EH (cell line): ENCODE measurements around the gene NEK11.
"Not testable (repeated sequence)": the region's sequence is repeated elsewhere in the genome, so short reads cannot be mapped to it uniquely, and the experiment has no call there.

Experiments used
- DNase-seq: peaks from one replicate; pipeline ENCODE4 v3.0.0-alpha.2; 2015; ENCODE audit warnings: low read depth

The NEK11 gene

GRCh38 chr3:131357275-131357674 is 330.6 kb downstream of the NEK11 start:
- no peak for DNase-seq

GRCh38 chr3:131360191-131360755 is 333.6 kb downstream of the NEK11 start:
- DNase-seq = no peak

DNA sequence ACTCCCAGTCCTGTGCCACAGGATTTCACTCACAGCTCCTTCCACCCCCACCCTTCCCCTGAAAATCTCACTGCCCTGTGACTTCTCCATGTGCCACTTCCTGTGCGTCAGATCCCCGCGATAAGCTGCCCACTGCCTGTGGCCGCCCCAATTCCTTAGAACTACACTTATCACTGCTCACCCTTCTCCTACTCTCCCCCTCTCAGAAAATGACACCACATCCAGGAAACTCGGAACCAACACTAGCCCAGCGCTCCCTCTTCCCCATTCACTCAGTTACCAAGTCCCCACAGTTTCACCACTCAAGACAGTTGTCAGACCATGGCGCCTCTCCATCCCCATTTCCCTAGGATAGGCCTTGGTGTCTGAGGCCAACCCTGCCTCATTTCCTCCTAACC is 334.4 kb downstream of the NEK11 start:
- DNase-seq = not testable (repeated sequence)

GRCh38 chr3:131361464-131362421 is 335.1 kb downstream of the NEK11 start:
- no peak for DNase-seq

DNA sequence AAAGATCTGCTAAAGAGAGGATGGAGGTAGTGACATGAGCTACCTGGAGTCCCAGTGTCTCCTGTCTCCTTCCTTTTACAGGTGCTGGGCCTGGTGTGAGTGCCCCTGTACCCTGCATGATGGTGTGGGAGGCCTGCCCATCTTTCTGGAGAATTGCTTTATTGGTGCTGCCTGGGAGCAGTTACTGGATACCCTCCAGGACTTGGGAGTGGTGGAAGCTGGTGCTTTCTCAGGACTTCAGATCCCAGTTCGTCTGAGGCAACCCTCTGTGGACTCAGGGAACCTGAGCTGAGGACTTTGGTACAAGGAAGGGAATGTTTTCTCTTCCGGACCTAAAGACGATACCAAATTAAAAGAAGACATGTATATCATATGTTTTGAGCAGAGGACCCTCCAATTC is 336.6 kb downstream of the NEK11 start:
- no peak for DNase-seq

GRCh38 chr3:131370935-131371687 is 344.4 kb downstream of the NEK11 start:
- DNase-seq = no peak

- DNase-seq = no peak
Measured at GRCh38 chr3:131371688-131372066, 345.0 kb downstream of the NEK11 start.

DNA sequence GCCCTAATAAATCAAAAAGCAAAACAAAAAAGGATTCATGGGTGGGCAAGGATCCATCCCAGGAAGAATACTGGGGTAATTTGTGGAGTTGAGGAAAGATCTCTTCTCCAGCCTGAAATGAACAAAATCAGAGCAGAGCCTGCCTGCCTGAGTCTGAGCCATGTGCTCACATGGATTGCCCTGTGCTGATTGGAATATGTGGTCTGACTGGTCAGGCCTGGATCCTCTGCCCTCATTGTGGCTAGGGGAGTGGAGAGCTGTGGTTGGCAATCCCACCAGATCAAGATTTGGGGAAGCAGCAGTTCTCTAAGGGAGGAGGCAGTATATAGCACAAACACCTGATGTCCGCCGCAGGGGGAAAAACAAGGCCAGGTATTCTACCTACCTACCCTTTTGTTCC is 348.1 kb downstream of the NEK11 start:
- no peak for DNase-seq

DNA sequence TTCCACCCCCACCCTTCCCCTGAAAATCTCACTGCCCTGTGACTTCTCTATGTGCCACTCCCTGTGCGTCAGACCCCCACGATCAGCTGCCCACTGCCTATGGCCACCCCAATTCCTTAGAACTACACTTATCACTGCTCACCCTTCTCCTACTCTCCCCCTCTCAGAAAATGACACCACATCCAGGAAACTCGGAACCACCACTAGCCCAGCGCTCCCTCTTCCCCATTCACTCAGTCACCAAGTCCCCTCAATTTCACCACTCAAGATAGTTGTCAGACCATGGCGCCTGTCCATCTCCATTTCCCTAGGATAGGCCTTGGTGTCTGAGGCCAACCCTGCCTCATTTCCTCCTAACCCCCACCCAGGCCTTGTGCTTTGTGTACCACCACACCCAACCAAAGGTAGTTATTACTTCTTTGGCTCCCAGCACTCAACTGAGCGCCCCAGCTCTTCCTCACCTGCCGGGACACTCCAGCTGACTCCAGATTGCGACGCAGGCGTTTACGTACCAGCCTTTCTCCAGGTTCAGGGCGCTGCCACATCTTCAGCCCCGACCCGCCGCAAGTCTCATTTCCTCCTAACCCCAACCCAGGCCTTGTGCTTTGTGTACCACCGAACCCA is 354.3 kb downstream of the NEK11 start:
- not testable (repeated sequence) for DNase-seq

DNA sequence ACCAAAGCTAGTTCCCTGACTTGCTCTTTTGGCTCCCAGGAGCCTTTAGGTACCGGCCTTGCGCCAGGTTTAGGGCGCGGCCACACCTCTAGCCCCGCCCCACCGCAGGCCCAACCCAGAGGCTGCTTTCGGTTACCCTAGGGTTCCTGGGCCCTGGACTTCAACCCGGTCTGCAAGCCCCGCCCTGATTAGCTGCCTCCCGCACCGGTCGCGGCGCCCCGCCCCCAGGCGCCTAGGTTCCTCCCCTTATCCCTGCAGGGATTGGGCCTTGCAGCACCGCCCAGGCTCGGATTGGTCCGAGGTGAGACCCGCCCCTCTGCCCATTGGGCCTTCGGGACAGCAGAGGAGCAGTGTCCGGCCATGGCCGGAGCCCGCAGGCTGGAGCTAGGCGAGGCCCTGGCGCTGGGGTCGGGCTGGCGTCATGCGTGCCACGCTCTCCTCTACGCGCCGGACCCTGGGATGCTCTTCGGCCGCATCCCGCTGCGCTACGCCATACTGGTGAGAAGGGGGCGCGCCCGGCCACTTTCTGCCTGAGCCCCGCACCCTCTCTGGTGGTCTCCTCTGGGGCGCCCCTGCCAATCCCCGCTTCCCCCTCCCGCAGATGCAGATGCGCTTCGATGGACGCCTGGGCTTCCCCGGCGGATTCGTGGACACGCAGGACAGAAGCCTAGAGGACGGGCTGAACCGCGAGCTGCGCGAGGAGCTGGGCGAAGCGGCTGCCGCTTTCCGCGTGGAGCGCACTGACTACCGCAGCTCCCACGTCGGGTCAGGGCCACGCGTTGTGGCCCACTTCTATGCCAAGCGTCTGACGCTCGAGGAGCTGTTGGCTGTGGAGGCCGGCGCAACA is 355.0 kb downstream of the NEK11 start, which contains the start of gene NUDT16:
Gene NUDT16 (plus strand): TSS at position 330 of the 847 bp plus-strand sequence. CDS start 31 bp downstream, at position 361.
- DNase-seq = peak; percentile 99

GRCh38 chr3:131386429-131387165 is 359.9 kb downstream of the NEK11 start:
- DNase-seq = peak; percentile 43

DNA sequence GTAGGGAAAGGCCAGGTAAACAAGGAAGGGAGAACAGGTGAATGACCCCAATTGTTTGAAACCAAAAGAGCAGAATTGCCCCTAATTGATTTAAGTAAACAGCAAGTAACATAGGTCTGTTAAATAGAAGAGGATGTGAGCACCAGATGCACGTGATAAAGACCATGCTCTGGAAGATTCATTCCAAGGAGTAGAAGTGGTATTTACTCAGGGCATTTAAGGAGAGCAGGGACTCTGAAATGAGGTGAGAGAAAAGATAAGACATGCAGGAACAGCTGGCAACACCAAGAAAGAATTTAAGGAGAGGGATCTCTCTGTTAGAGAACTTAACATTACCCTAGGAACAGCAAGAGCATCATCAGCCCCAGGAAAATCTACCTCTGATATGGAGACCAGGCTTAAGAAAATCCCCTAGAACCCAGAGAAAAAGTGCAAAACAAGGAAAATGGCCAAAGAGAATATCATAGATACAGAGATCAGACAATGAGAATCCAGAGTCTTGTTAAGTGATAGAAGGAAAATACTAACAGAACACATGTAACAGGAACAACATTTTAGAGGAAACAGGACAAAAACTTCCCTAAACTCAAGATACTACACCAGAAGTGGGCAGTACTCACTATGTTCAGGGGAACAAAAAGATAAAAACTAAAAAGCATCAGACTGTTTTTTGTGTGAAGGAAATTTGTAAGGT is 361.3 kb downstream of the NEK11 start:
- DNase-seq = no peak

DNA sequence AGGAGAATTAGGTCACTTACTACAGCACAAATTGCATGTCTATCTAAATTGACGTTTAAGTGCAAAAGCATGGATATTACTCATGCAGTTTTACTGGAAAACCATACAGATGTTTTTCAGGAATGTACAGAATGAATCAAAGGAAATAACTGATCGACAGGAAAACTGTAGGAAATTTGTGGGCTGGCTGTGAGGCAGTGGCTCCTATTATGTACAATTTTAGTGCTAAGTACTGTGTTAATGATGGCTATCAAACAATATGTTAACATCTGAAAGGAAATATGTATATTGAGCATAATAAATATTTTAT is 361.8 kb downstream of the NEK11 start:
- peak; percentile 35 for DNase-seq

DNA sequence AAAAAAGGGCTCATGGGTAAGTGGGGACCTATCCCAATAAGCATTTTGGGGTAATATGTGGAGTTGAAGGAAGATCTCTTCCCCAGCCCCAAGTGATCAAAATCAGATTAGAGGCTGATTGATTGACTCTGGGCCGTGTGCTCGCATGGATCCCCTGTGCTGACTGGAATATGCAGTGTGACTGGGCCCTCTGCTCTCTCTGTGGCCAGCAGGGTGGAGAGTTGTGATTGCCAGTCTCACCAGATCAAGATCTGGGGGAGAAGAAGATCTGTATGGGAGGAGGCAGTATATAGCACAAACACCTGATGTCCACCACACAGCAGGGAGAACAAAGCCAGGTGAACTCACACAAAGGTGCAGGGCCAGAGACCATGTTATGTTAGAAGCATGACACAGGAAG is 363.7 kb downstream of the NEK11 start:
- no peak for DNase-seq

DNA sequence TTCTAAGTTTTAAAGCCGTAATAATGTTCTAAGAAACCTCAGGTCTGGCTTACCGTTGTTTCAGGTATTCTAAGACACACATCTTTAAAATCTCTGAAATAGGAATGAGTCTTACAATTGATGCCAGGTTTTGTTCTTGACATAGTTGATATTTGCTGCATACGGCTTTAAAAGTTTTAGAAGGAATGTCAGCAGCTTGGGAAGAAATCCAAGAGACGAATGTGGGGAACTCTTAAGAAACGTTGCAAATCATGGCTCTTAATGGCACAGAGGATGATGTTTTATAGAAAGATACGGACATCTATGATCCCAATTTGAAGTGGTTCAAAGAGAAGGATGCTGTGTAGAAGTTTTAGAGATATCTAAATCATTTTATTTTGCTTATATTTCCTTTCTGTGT is 366.4 kb downstream of the NEK11 start:
- DNase-seq = peak; percentile 35

DNA sequence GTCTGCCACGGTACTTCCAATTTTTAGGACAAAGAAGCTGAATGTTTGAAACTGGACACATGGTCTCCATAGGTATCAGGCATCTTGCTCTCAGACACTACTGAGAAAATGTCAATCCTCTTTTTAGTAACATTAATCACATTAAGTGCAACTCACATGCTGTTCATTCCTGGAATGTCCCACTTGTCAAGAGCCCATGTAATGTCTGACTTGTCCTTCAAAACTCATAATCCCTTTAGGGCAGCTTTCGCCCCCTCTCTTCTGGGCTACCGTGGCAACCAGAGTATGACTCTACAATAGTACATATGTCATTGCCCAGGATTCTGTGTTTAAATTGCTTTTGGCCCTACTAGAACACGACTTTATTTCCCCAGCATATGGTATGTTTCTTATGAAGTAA is 367.2 kb downstream of the NEK11 start:
- DNase-seq = peak; percentile 52

- no peak for DNase-seq
Measured at GRCh38 chr3:131394400-131394799, 367.7 kb downstream of the NEK11 start.

DNA sequence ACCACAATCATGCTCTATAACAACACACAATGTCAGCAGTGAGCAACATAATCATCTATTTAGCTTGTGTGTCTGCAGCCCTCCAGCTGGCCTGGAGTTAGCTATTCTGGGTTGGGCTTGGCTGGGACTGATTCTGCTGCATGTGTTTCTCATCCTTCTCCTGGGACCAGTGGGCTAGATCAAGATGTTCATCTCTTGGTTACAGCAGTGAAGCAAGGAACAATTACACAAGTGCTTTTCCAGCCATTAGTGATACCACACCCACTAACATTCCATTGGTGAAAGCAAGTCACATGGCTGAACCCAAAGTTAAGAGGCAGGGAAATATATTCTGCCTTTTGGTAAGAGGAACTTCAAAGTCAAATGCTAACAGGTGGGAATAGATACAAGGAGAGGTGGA is 369.5 kb downstream of the NEK11 start:
- peak; percentile 9 for DNase-seq

- DNase-seq = no peak
Measured at GRCh38 chr3:131397889-131398288, 371.2 kb downstream of the NEK11 start.
